Measurements from ENCODE around the gene SUN5. TPM values are rescaled to one million over a fixed set of nuclear protein-coding genes. Genes with fewer than 3 reads are reported as not detected.

SUN5 gene
- total RNA-seq, 6 experiments from 2014 or later = not detected

DNA sequence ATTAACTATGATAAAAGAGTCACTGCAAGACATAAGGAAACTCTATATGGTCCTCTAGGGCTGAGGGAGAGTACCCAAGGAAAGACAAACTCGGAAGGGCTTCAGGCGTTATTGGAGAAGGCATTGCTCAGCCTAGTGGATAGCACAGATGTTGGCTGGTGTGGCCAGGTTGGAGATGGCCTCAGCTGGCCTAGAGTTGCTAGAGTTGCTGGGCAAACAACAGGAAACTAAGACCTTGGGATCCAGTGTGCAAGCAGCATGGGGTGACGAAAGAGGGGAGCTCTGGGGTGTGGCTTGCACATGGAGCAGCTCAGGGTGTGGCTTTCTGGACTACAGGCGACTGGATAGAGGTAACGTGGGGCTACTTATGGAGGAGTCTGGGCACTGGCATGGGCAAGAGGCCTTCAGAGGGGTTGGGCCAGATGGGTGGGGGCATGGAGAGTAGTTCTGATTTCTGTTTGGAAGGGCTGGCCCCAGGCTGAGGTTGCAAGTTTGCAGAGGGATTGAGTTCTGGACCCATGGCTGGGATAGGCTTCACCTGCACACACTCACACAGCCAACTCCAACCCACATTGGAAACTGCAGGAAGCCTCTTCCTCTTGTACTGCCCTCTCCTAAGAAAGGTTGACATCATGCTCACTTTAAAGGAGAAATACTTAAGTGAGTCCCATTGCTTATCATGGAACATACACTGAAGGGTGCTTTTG is 22.0 kb upstream of the SUN5 start:
- peaks cover 14% of the 10 kb centered on the region for H3K27me3 Mint-ChIP-seq (ENCODE audit: insufficient read depth)
- H3K4me3 Mint-ChIP-seq = no peak overlapping the region
- no peak for DNase-seq
- no peaks in the 10 kb centered on the region for H3K9me3 Mint-ChIP-seq
- no peaks in the 10 kb centered on the region for H3K4me1 Mint-ChIP-seq (ENCODE audit: low read depth)
- H3K36me3 Mint-ChIP-seq (ENCODE audit: low read depth) = no peaks in the 10 kb centered on the region
- no peak overlapping the region for H3K27ac Mint-ChIP-seq
- TF ChIP-seq, protein P1, sequence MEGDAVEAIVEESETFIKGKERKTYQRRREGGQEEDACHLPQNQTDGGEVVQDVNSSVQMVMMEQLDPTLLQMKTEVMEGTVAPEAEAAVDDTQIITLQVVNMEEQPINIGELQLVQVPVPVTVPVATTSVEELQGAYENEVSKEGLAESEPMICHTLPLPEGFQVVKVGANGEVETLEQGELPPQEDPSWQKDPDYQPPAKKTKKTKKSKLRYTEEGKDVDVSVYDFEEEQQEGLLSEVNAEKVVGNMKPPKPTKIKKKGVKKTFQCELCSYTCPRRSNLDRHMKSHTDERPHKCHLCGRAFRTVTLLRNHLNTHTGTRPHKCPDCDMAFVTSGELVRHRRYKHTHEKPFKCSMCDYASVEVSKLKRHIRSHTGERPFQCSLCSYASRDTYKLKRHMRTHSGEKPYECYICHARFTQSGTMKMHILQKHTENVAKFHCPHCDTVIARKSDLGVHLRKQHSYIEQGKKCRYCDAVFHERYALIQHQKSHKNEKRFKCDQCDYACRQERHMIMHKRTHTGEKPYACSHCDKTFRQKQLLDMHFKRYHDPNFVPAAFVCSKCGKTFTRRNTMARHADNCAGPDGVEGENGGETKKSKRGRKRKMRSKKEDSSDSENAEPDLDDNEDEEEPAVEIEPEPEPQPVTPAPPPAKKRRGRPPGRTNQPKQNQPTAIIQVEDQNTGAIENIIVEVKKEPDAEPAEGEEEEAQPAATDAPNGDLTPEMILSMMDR (IDR thresholded peaks at IDR 0.05) = no peak

DNA sequence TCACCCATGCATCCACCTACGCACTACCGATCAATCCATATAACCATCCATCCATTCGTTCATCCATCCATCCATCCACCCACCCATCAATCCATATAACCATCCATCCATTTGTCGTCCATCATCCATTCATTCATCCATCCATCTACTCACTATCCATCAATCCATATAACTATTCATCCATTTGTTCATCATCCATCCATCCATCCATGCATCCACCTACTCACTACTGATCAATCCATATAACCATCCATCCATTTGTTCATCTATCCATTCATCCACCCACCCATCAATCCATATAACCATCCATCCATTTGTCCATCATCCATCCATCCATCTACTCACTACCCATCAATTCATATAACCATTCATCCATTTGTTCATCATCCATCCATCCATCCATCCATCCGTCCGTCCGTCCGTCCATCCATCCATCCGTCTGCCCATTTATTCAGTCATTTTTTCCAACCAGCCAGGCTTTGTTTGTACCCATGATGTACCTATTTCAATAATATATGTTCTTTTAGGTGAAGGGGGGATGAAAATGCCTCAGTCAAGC is 21.2 kb upstream of the SUN5 start:
- no peaks in the 10 kb centered on the region for H3K4me1 Mint-ChIP-seq (ENCODE audit: low read depth)
- no peak for DNase-seq
- TF ChIP-seq, protein P1 (IDR thresholded peaks at IDR 0.05) = no peak
- no peaks in the 10 kb centered on the region for H3K9me3 Mint-ChIP-seq
- H3K27me3 Mint-ChIP-seq (ENCODE audit: insufficient read depth) = peaks cover 20% of the 10 kb centered on the region
- no peak overlapping the region for H3K4me3 Mint-ChIP-seq
- no peaks in the 10 kb centered on the region for H3K36me3 Mint-ChIP-seq (ENCODE audit: low read depth)
- H3K27ac Mint-ChIP-seq = no peak overlapping the region

DNA sequence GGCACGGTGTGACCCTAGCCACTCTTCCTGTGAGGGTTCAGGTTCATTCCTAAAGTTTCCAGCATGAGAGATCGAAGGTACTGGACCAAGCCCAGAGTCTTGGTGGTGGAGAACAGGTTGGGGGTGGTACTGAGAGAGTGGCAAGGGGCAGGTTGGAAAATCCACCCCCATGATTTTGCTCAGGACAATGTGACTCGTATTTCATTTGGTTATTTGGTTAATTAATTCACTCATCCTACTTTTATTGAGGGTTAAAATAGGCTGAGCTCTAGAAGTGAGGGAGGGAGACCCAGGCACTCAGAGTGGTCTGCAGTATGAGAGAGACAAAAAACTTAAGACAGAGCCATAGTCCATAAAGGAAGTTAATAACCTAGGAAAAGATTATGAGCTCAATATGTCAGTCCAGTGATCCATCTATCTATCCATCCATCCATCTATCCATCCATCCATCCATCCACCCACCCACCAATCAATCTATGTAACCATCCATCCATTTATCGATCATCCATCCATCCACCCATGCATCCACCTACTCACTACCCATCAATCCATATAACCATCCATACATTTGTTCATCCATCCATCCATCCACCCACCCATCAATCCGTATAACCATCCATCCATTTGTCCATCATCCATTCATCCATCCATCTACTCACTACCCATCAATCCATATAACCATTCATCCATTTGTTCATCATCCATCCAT is 20.5 kb upstream of the SUN5 start:
- H3K4me3 Mint-ChIP-seq = no peak overlapping the region
- TF ChIP-seq, protein P1 (IDR thresholded peaks at IDR 0.05) = no peak
- no peaks in the 10 kb centered on the region for H3K9me3 Mint-ChIP-seq

DNA sequence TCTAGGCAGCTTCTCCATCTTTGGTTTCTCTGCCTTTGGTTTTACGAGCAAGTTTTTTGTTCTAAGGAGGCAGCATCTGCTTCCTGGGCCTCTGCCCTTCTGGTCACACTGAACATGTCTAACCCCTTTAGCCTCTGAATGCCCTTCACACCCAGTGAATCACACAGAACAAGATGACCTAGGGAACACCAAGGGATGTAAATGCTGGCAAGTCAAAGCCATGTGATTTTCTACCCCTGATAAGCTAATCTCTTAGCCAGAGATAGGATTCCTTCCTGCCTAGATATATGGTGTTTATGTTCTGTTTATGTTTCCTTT is 20.0 kb upstream of the SUN5 start:
- TF ChIP-seq, protein P1 (IDR thresholded peaks at IDR 0.05) = no peak
- H3K27ac Mint-ChIP-seq = no peak overlapping the region

More for the DNA sequence above, 20.5 kb upstream of the SUN5 start:
- H3K36me3 Mint-ChIP-seq (ENCODE audit: low read depth) = no peaks in the 10 kb centered on the region
- no peaks in the 10 kb centered on the region for H3K4me1 Mint-ChIP-seq (ENCODE audit: low read depth)
- no peak for DNase-seq
- no peak overlapping the region for H3K27ac Mint-ChIP-seq
- peaks cover 20% of the 10 kb centered on the region for H3K27me3 Mint-ChIP-seq (ENCODE audit: insufficient read depth)

DNA sequence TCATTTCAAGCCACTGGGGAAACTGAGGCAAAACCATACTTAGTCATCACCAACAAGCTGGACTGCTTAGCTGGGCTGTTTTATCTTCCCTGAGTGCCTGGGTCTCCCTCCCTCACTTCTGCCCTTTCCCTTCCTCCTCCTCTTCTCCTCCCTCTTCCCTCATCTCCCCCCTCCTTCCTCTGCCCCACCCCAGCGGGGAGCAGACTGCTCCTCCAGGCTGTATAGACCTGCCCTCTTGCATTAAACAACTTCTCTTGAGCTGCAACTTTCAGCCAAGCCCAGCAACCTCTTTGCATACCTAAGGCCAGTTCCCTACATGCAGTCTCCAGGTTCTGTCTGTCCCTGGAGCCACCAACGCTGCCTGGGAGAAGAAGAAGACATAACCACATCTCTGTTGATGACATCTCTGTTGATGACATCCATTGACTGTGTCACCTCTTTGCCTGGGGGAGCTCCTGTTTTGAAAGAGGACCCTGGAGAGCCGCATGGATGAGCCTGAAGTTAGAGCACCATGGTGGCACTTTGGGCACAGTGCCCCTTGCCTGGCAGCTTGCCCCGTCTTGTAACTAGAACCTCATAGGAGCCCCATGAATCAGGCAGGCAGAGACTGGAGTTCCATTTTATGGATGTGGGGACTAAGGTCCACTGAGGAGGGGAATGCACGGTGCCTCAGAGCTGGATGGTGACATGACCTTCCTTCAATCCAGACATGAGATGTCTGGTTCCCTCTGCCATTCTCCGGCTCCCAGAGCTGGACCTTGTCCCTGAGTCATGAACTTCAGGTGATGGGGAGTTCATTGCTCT is 19.4 kb upstream of the SUN5 start:
- Mint-ChIP-seq H3K9me3 (no peaks in the 10 kb centered on the region), H3K36me3 (ENCODE audit: low read depth) (no peaks in the 10 kb centered on the region), H3K4me3 (no peak overlapping the region), H3K27me3 (ENCODE audit: insufficient read depth) (peaks cover 29% of the 10 kb centered on the region), H3K27ac (no peak overlapping the region), H3K4me1 (ENCODE audit: low read depth) (no peaks in the 10 kb centered on the region)
- DNase-seq = no peak
- TF ChIP-seq, protein P1 (IDR thresholded peaks at IDR 0.05) = no peak

More for the DNA sequence above, 20.0 kb upstream of the SUN5 start:
- Mint-ChIP-seq H3K4me3 (no peak overlapping the region), H3K9me3 (no peaks in the 10 kb centered on the region), H3K36me3 (ENCODE audit: low read depth) (no peaks in the 10 kb centered on the region), H3K4me1 (ENCODE audit: low read depth) (no peaks in the 10 kb centered on the region), H3K27me3 (ENCODE audit: insufficient read depth) (peaks cover 24% of the 10 kb centered on the region)
- no peak for DNase-seq
